ENCODE data around the gene PIGU.
"Not testable (repeated sequence)": the region's sequence is repeated elsewhere in the genome, so short reads cannot be mapped to it uniquely, and the experiment has no call there.

DNA sequence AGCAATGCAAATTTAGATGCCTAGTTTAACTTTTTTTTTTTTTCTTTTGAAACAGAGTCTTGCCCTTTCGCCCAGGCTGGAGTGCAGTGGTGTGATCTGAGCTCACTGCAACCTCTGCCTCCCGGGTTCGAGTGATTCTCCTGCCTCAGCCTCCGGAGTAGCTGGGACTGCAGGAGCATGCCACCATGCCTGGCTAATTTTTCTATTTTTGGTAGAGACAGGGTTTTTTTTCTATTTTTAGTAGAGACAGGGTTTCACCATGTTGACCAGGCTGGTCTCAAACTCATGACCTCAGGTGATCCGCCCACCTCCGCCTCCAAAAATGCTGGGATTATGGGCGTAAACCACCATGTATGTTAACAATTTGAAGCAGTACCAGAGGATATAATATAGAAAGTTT is 158.0 kb downstream of the PIGU start:
- TF ChIP-seq, protein P1, sequence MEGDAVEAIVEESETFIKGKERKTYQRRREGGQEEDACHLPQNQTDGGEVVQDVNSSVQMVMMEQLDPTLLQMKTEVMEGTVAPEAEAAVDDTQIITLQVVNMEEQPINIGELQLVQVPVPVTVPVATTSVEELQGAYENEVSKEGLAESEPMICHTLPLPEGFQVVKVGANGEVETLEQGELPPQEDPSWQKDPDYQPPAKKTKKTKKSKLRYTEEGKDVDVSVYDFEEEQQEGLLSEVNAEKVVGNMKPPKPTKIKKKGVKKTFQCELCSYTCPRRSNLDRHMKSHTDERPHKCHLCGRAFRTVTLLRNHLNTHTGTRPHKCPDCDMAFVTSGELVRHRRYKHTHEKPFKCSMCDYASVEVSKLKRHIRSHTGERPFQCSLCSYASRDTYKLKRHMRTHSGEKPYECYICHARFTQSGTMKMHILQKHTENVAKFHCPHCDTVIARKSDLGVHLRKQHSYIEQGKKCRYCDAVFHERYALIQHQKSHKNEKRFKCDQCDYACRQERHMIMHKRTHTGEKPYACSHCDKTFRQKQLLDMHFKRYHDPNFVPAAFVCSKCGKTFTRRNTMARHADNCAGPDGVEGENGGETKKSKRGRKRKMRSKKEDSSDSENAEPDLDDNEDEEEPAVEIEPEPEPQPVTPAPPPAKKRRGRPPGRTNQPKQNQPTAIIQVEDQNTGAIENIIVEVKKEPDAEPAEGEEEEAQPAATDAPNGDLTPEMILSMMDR (IDR thresholded peaks at IDR 0.05) = not testable (repeated sequence)
- TF ChIP-seq POLR2A, EP300, POLR2AphosphoS5 (IDR thresholded peaks at IDR 0.05): not testable (repeated sequence)

Measured in stomach (tissue), 4 donors.